HepG2 (cell line): Measurements from ENCODE around the gene PCDHGA1. TPM values are rescaled to one million over a fixed set of nuclear protein-coding genes. Genes with fewer than 3 reads are reported as not detected.

Experiments used
- ATAC-seq: fragments of 200-7000 bp; cut with Tn5 transposase; 3 replicates; pipeline ENCODE4 v1.9.1; 2020; ENCODE audit warnings: mild to moderate bottlenecking, moderate library complexity
- BruUV-seq: library from RNA; stranded (reverse); fragments of 400-500 nt; replicated peaks from 2 replicates; lab custom pipeline; 2021; lab: Mats Ljungman, UMichigan
- CTCF ChIA-PET: fragments of 300-600 bp; formaldehyde crosslinking; extraction: SDS; loops from one replicate; lab custom pipeline; 2021; ENCODE audit warnings: low total read pairs, inconsistent platforms, low intra/inter-chr PET ratio; lab: Yijun Ruan, JAX
- POLR2A ChIA-PET: fragments of 350-600 bp; sonication (Branson Sonifier 250); formaldehyde crosslinking; loops from one replicate; lab custom pipeline; 2020; ENCODE audit warnings: antibody characterized with exemption, inconsistent platforms; lab: Yijun Ruan, JAX
- DNase-seq: peaks from one replicate; pipeline ENCODE4 v3.0.0-alpha.2; 2015; ENCODE audit warnings: low spot score
- FAIRE-seq: peaks from 3 replicates; lab custom pipeline; 2011; peaks lifted over from hg19 to GRCh38; lab: Jason Lieb, UNC
- H2AFZ ChIP-seq: one replicate; pipeline ENCODE4 v1.6.1; 2011; ENCODE audit warnings: low read length, inconsistent platforms
- H3K27ac ChIP-seq: fragments of 300-600 bp; 3 replicates; pipeline ENCODE4 v1.8.0; 2011; ENCODE audit warnings: mixed run types, mild to moderate bottlenecking, mixed read lengths, low read length, inconsistent platforms; ENCODE audit not compliant: insufficient read depth; ENCODE audit errors: extremely low read length
- H3K27me3 ChIP-seq, 2 experiments: fragments of 200-600 bp in 1 of 2; 2 replicates in 1 of 2; 3 replicates in 1 of 2; pipeline versions ENCODE4 v1.6.0 to v1.8.0; 2011; ENCODE audit warnings: low read length in 2 of 2, mild to moderate bottlenecking in 2 of 2, moderate library complexity in 2 of 2, inconsistent platforms in 1 of 2; ENCODE audit not compliant: insufficient read depth in 2 of 2, control insufficient read depth in 1 of 2
- H3K36me3 ChIP-seq, 2 experiments: fragments of 200-600 bp in 1 of 2; replicated peaks in 1 of 2; 2 replicates in 1 of 2; 3 replicates in 1 of 2; pipeline versions ENCODE4 v1.5.1 to v1.8.0; 2011; ENCODE audit warnings: low read length in 2 of 2, inconsistent platforms in 1 of 2; ENCODE audit not compliant: insufficient read depth in 2 of 2, control insufficient read depth in 1 of 2
- H3K4me1 ChIP-seq: 2 replicates; pipeline ENCODE4 v1.5.1; 2012; ENCODE audit warnings: low read length, inconsistent platforms; ENCODE audit not compliant: insufficient read depth
- H3K4me2 ChIP-seq: 2 replicates; pipeline ENCODE4 v1.6.0; 2011; ENCODE audit warnings: low read depth, low read length, inconsistent platforms
- H3K4me3 ChIP-seq, 3 experiments: fragments of 200-600 bp in 1 of 3; sonication (generic), shearing (Covaris generic) in 1 of 3; replicated peaks in 1 of 3; 2 replicates each; pipeline ENCODE4 v1.5.1; 2011 to 2016; ENCODE audit warnings: low read length in 3 of 3, inconsistent platforms in 2 of 3, low read depth in 2 of 3, mild to moderate bottlenecking in 2 of 3, control low read depth in 1 of 3, mixed read lengths in 1 of 3; ENCODE audit not compliant: insufficient read depth in 1 of 3
- H3K79me2 ChIP-seq: one replicate; pipeline ENCODE4 v1.6.1; 2011; ENCODE audit warnings: low read length, inconsistent platforms; ENCODE audit not compliant: insufficient read depth
- H3K9ac ChIP-seq: 2 replicates; pipeline ENCODE4 v1.6.0; 2011; ENCODE audit warnings: mild to moderate bottlenecking, low read depth, low read length, inconsistent platforms; ENCODE audit not compliant: insufficient read depth
- H3K9me3 ChIP-seq: 2 replicates; pipeline ENCODE4 v1.5.1; 2012; ENCODE audit warnings: mild to moderate bottlenecking, low read length
- H4K20me1 ChIP-seq: 2 replicates; pipeline ENCODE4 v1.6.0; 2011; ENCODE audit warnings: inconsistent platforms, mild to moderate bottlenecking, low read length, moderate library complexity; ENCODE audit not compliant: insufficient read depth
- ATAD3A ChIP-seq: sonication (generic); formaldehyde crosslinking; IDR thresholded peaks from 2 replicates; pipeline ENCODE4 v1.4.0; 2020; ENCODE audit warnings: missing genetic modification reagents
- CHD2 ChIP-seq: IDR thresholded peaks from 2 replicates; pipeline ENCODE4 v1.6.1; 2011; ENCODE audit warnings: low read depth, low read length, improper control_type of control experiment
- CTCF ChIP-seq: sonication (generic); formaldehyde crosslinking; IDR thresholded peaks from 2 replicates; pipeline ENCODE4 v1.5.0; 2020; ENCODE audit warnings: mild to moderate bottlenecking, missing genetic modification reagents, moderate library complexity
- ELF3 ChIP-seq: IDR thresholded peaks from 2 replicates; pipeline ENCODE4 v1.6.1; 2016; ENCODE audit warnings: missing genetic modification reagents, missing compliant biosample characterization
- NCOA1 ChIP-seq: sonication (generic); formaldehyde crosslinking; IDR thresholded peaks from 2 replicates; pipeline ENCODE4 v1.9.0; 2021; ENCODE audit warnings: missing genetic modification reagents
- NFYC ChIP-seq: IDR thresholded peaks from 2 replicates; pipeline ENCODE4 v1.6.1; 2016; ENCODE audit warnings: missing genetic modification reagents, missing compliant biosample characterization
- SRF ChIP-seq: IDR thresholded peaks from 2 replicates; pipeline ENCODE4 v1.6.1; 2011; ENCODE audit warnings: mild to moderate bottlenecking, low read depth, low read length, moderate library complexity
- STAG1 ChIP-seq: sonication (generic); formaldehyde crosslinking; IDR thresholded peaks from 2 replicates; pipeline ENCODE4 v1.4.0; 2020; ENCODE audit warnings: missing genetic modification reagents
- SYNCRIP ChIP-seq: fragments of 200-400 bp; formaldehyde crosslinking; IDR thresholded peaks from 2 replicates; pipeline ENCODE4 v1.6.1; 2018; ENCODE audit warnings: mild to moderate bottlenecking, low read depth, low read length; ENCODE audit not compliant: insufficient read depth
- YY1 ChIP-seq: IDR thresholded peaks from 2 replicates; pipeline ENCODE4 v1.6.1; 2011; ENCODE audit warnings: low read length, low read depth, moderate library complexity, mild to moderate bottlenecking; ENCODE audit not compliant: insufficient read depth, insufficient replicate concordance
- ZBTB7A ChIP-seq: sonication (generic); formaldehyde crosslinking; IDR thresholded peaks from 2 replicates; pipeline ENCODE4 v1.8.0; 2022; ENCODE audit warnings: mild to moderate bottlenecking, missing genetic modification reagents
- ZFP82 ChIP-seq: sonication (generic); formaldehyde crosslinking; IDR thresholded peaks from 2 replicates; pipeline ENCODE4 v1.5.1; 2020; ENCODE audit warnings: mild to moderate bottlenecking, missing genetic modification reagents, borderline replicate concordance
- ZFP91 ChIP-seq: sonication (generic); formaldehyde crosslinking; IDR thresholded peaks from 2 replicates; pipeline ENCODE4 v1.9.0; 2022; ENCODE audit warnings: missing genetic modification reagents, mild to moderate bottlenecking, borderline replicate concordance
- ZNF687 ChIP-seq: sonication (generic); formaldehyde crosslinking; IDR thresholded peaks from 2 replicates; pipeline ENCODE4 v1.5.1; 2020; ENCODE audit warnings: mild to moderate bottlenecking, missing genetic modification reagents, moderate library complexity
- WGBS: methylation state at CpG from one replicate; pipeline ENCODE4 v1.1.6; 2017; ENCODE audit warnings: low lambda C conversion rate; 5-methylcytosine and 5-hydroxymethylcytosine counted together
- in situ Hi-C: cut with HindIII; loops from 2 replicates; pipeline ENCODE4 v1.10.0; 2017; ENCODE audit warnings: low pct_unique_long_range_greater_than_20kb; ENCODE audit not compliant: extremely low pct_ligation_motif_present
- intact Hi-C: fragments of 100-400 bp; cut with micrococcal nuclease; formaldehyde crosslinking; loops from one replicate; pipeline ENCODE4 v1.10.0; 2022; ENCODE audit not compliant: unreplicated experiment
- polyA plus RNA-seq, 8 experiments: library from polyadenylated mRNA; depleted of rRNA in 3 of 8; stranded (reverse) in 7 of 8; unstranded in 1 of 8; fragments of >200 nt; fragmentation: Illumina TruSeq in 4 of 8; extraction: Trizol in 4 of 8; gene quantifications; 2 replicates each; pipeline versions ENCODE4 v1.2.1 to v1.2.3, GENCODE V29; 2011 to 2016; ENCODE audit warnings: low read depth in 4 of 8, missing spikeins in 1 of 8, mixed read lengths in 1 of 8; ENCODE audit not compliant: insufficient read depth in 1 of 8
- total RNA-seq, 5 experiments: library from RNA; depleted of rRNA; stranded (reverse); fragments of >200 nt; fragmentation: Illumina TruSeq; extraction: Trizol; gene quantifications; 2 replicates each; pipeline ENCODE4 v1.2.3, GENCODE V29; 2016; ENCODE audit warnings: low read depth in 1 of 5
- TF ChIP-seq, protein P1 (sequence below): sonication (generic); formaldehyde crosslinking; IDR thresholded peaks from 2 replicates; pipeline ENCODE4 v1.4.0; 2020; ENCODE audit warnings: low read depth, mild to moderate bottlenecking, missing genetic modification reagents
- TF ChIP-seq, protein P2 (sequence below): sonication (generic); formaldehyde crosslinking; IDR thresholded peaks from 2 replicates; pipeline ENCODE4 v1.4.0; 2020; ENCODE audit warnings: mild to moderate bottlenecking, missing genetic modification reagents

PCDHGA1 gene
- total and polyA plus RNA-seq, 2 of the 13 experiments (the other 11 are each of a cell fraction or from before 2014, with no cell fraction given): 0.31 to 0.40 TPM

GRCh38 chr5:141475625-141476131 is 145.4 kb downstream of the PCDHGA1 start, which contains the start of gene PCDHGC3:
Gene PCDHGC3, plus strand, starts transcription at chr5:141475966. Its CDS starts 151 bp downstream, at chr5:141476117.
- FAIRE-seq (no peak), DNase-seq (peak; percentile 41), ATAC-seq (peak; percentile 99)
- H3K9ac ChIP-seq: no peak within 1 kb of the TSS
- peak within 1 kb of the TSS in 2 of 3 experiments; percentile 26 to 51; a peak in 3 of 6 replicates for H3K4me3 ChIP-seq
- H3K27me3 ChIP-seq: peaks cover 1 to 8% of the 10 kb centered on the region in 2 experiments; a peak in 2 of 5 replicates
- intact Hi-C loops (no loop called here), in situ Hi-C loops (no loop called here)
- H3K4me1 ChIP-seq: no peaks in the 10 kb centered on the region
- POLR2A ChIA-PET: no interaction called here
- H4K20me1 ChIP-seq: no peaks in the 10 kb centered on the region
- H3K9me3 ChIP-seq: no peaks in the 10 kb centered on the region
- H2AFZ ChIP-seq: no peak within 1 kb of the TSS
- H3K36me3 ChIP-seq: no peaks in the 10 kb centered on the region
- CTCF ChIA-PET: no interaction called here
- WGBS: 27% methylated on average over 8 of the region's 28 CpGs
- no peak within 1 kb of the TSS for H3K27ac ChIP-seq
- H3K4me2 ChIP-seq: peak within 1 kb of the TSS; percentile 64
- no peaks in the 10 kb centered on the region for H3K79me2 ChIP-seq
- BruUV-seq: no TSS peak
- TF ChIP-seq SRF (no peak), ELF3 (CRISPR knock-in tag) (no peak), CTCF (CRISPR knock-in tag) (peak; percentile 56), SYNCRIP (no peak), NCOA1 (CRISPR knock-in tag) (no peak), ZBTB7A (CRISPR knock-in tag) (no peak), YY1 (no peak), ZNF687 (CRISPR knock-in tag) (peak; percentile 40; the same call in 1 of the 2 replicates), ZFP91 (CRISPR knock-in tag) (peak; percentile 37; the same call in 1 of the 2 replicates), CHD2 (no peak), NFYC (CRISPR knock-in tag) (0 out of 2 replicates have a peak, but pooled peaks have one; percentile 25), STAG1 (CRISPR knock-in tag) (peak; percentile 20), ZFP82 (no peak), ATAD3A (CRISPR knock-in tag) (no peak)
- TF ChIP-seq, protein P1, sequence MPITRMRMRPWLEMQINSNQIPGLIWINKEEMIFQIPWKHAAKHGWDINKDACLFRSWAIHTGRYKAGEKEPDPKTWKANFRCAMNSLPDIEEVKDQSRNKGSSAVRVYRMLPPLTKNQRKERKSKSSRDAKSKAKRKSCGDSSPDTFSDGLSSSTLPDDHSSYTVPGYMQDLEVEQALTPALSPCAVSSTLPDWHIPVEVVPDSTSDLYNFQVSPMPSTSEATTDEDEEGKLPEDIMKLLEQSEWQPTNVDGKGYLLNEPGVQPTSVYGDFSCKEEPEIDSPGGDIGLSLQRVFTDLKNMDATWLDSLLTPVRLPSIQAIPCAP (CRISPR knock-in tag): no peak
- TF ChIP-seq, protein P2, sequence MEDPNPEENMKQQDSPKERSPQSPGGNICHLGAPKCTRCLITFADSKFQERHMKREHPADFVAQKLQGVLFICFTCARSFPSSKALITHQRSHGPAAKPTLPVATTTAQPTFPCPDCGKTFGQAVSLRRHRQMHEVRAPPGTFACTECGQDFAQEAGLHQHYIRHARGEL (CRISPR knock-in tag): no peak
